ENCODE results near the gene AIF1.

Gene AIF1

DNA sequence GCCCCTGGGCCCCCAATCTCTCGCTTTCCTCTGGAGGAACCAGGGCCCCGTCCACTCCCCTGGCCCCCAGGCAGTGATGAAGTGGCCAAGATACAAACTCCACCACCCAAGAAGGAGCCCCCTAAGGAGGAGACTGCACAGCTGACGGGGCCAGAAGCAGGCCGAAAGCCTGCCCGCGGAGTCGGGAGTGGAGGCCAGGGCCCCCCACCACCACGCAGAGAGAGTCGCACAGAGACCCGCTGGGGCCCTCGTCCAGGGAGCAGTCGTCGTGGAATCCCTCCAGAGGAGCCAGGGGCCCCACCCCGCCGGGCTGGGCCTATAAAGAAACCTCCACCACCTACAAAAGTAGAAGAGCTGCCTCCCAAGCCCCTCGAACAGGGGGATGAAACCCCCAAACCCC is 16.2 kb downstream of the AIF1 start:
- no peak overlapping the region for H3K4me3 ChIP-seq (ENCODE audit: low read length)
- H3K9me3 ChIP-seq (ENCODE audit: control insufficient read depth, low read length) = no peaks in the 10 kb centered on the region
- no peaks in the 10 kb centered on the region for H3K4me1 ChIP-seq (ENCODE audit: control insufficient read depth, insufficient read depth, low read length)
- H3K27me3 ChIP-seq (ENCODE audit: control insufficient read depth, insufficient read depth, low read length) = no peaks in the 10 kb centered on the region
- H3K36me3 ChIP-seq (ENCODE audit: control insufficient read depth, insufficient read depth, low read length) = peaks cover 25% of the 10 kb centered on the region
- no peak overlapping the region for H3K9ac ChIP-seq (ENCODE audit: low read length)

DNA sequence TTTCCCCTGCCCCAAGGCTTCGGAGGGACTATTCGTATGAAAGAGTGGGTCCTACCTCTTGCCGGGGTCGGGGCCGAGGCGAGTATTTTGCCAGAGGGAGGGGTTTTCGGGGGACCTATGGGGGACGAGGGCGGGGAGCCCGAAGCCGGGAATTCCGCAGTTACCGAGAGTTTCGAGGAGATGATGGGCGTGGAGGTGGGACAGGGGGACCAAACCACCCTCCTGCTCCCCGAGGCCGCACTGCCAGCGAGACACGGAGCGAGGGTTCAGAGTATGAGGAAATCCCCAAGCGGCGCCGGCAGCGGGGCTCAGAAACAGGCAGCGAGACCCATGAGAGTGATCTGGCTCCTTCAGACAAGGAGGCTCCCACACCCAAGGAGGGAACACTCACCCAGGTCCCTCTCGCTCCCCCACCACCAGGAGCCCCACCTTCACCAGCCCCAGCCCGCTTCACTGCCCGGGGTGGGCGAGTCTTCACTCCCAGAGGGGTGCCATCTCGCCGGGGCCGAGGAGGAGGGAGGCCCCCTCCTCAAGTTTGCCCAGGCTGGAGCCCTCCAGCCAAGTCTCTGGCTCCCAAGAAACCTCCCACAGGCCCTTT is 16.7 kb downstream of the AIF1 start:
- Histone ChIP-seq H3K9ac (ENCODE audit: low read length) (no peak overlapping the region), H3K4me3 (ENCODE audit: low read length) (no peak overlapping the region), H3K27me3 (ENCODE audit: control insufficient read depth, insufficient read depth, low read length) (no peaks in the 10 kb centered on the region), H3K9me3 (ENCODE audit: control insufficient read depth, low read length) (no peaks in the 10 kb centered on the region), H3K4me1 (ENCODE audit: control insufficient read depth, insufficient read depth, low read length) (no peaks in the 10 kb centered on the region), H3K36me3 (ENCODE audit: control insufficient read depth, insufficient read depth, low read length) (peaks cover 20% of the 10 kb centered on the region)

DNA sequence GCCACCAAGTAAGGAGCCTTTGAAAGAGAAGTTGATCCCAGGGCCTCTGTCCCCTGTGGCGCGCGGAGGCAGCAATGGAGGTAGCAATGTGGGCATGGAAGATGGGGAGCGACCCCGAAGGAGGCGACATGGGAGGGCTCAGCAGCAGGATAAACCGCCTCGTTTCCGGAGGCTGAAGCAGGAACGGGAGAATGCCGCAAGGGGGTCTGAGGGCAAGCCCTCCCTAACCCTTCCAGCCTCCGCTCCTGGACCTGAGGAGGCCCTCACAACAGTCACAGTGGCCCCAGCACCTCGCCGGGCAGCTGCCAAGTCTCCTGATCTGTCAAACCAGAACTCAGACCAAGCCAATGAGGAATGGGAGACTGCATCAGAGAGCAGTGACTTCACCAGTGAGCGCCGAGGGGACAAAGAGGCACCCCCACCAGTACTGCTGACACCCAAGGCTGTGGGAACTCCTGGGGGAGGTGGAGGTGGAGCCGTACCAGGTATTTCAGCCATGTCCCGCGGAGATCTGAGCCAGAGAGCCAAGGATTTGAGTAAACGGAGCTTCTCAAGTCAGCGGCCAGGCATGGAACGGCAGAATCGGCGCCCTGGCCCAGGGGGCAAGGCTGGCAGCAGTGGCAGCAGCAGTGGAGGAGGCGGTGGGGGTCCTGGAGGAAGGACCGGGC is 17.4 kb downstream of the AIF1 start:
- no peak overlapping the region for H3K4me3 ChIP-seq (ENCODE audit: low read length)
- H3K27me3 ChIP-seq (ENCODE audit: control insufficient read depth, insufficient read depth, low read length) = no peaks in the 10 kb centered on the region
- no peak overlapping the region for H3K9ac ChIP-seq (ENCODE audit: low read length)
- H3K36me3 ChIP-seq (ENCODE audit: control insufficient read depth, insufficient read depth, low read length) = peaks cover 17% of the 10 kb centered on the region
- no peaks in the 10 kb centered on the region for H3K4me1 ChIP-seq (ENCODE audit: control insufficient read depth, insufficient read depth, low read length)
- no peaks in the 10 kb centered on the region for H3K9me3 ChIP-seq (ENCODE audit: control insufficient read depth, low read length)

DNA sequence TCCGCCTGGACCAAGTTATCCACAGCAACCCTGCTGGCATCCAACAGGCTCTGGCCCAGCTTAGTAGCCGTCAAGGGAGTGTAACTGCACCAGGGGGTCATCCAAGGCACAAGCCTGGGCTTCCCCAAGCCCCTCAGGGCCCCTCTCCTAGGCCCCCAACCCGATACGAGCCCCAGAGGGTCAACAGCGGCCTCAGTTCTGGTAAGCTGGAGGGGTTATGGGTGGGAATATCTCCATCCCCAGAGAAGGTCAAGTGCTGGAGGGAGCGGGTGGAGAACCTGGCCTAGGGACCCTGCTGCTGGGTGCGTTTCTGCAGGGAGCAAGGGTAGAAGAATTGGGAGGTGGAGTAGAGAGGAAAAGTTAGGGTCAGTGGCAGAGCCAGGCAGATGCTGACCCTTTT is 18.4 kb downstream of the AIF1 start:
- Histone ChIP-seq H3K27me3 (ENCODE audit: control insufficient read depth, insufficient read depth, low read length) (no peaks in the 10 kb centered on the region), H3K9me3 (ENCODE audit: control insufficient read depth, low read length) (no peaks in the 10 kb centered on the region), H3K9ac (ENCODE audit: low read length) (no peak overlapping the region), H3K36me3 (ENCODE audit: control insufficient read depth, insufficient read depth, low read length) (peaks cover 12% of the 10 kb centered on the region), H3K4me3 (ENCODE audit: low read length) (no peak overlapping the region), H3K4me1 (ENCODE audit: control insufficient read depth, insufficient read depth, low read length) (no peaks in the 10 kb centered on the region)

DNA sequence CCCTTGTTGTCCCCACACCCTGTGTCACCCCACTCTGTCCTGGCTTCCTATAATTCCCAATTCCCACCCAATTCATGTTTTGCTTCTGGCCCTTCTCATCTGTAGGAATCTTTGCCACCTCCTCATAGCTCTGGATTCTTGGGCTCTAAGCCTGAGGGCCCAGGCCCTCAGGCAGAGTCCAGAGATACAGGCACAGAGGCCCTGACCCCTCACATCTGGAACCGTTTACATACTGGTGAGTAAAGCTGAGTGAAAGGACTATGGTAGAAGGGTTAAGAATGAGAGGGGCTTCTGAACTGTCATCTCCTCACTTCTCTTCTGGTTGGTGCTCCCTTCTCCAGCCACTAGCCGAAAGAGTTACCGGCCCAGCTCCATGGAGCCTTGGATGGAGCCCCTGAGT is 19.1 kb downstream of the AIF1 start:
- H3K4me3 ChIP-seq (ENCODE audit: low read length) = no peak overlapping the region
- no peaks in the 10 kb centered on the region for H3K9me3 ChIP-seq (ENCODE audit: control insufficient read depth, low read length)
- peaks cover 13% of the 10 kb centered on the region for H3K36me3 ChIP-seq (ENCODE audit: control insufficient read depth, insufficient read depth, low read length)
- H3K27me3 ChIP-seq (ENCODE audit: control insufficient read depth, insufficient read depth, low read length) = no peaks in the 10 kb centered on the region
- H3K9ac ChIP-seq (ENCODE audit: low read length) = no peak overlapping the region
- H3K4me1 ChIP-seq (ENCODE audit: control insufficient read depth, insufficient read depth, low read length) = no peaks in the 10 kb centered on the region

DNA sequence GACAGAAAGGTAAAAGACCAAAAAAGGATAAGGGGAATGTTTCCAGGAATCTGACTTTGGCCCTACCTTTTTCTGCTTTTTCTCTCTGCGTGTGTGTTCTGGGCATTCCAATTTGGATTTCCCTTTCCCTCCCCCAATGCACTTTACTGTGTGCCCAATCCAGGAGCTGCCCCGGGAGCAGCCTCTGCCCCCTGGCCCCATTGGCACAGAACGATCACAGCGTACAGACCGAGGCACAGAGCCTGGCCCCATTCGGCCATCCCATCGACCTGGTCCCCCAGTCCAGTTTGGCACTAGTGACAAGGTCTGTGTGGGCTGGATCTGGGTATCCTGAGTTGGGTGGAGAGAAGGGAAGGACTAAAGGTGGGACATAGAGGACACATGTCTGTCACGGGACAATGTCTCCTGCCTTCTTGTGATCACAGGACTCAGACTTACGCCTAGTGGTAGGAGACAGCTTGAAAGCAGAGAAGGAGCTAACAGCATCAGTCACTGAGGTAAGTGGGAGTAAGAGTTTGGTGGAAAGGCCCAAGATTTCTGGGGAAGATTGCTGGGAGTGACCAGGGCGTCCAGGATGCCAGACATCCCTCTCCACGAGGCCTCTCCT is 20.0 kb downstream of the AIF1 start:
- no peaks in the 10 kb centered on the region for H3K27me3 ChIP-seq (ENCODE audit: control insufficient read depth, insufficient read depth, low read length)
- no peak overlapping the region for H3K4me3 ChIP-seq (ENCODE audit: low read length)
- no peaks in the 10 kb centered on the region for H3K9me3 ChIP-seq (ENCODE audit: control insufficient read depth, low read length)
- H3K9ac ChIP-seq (ENCODE audit: low read length) = no peak overlapping the region
- H3K36me3 ChIP-seq (ENCODE audit: control insufficient read depth, insufficient read depth, low read length) = peaks cover 22% of the 10 kb centered on the region
- H3K4me1 ChIP-seq (ENCODE audit: control insufficient read depth, insufficient read depth, low read length) = no peaks in the 10 kb centered on the region

DNA sequence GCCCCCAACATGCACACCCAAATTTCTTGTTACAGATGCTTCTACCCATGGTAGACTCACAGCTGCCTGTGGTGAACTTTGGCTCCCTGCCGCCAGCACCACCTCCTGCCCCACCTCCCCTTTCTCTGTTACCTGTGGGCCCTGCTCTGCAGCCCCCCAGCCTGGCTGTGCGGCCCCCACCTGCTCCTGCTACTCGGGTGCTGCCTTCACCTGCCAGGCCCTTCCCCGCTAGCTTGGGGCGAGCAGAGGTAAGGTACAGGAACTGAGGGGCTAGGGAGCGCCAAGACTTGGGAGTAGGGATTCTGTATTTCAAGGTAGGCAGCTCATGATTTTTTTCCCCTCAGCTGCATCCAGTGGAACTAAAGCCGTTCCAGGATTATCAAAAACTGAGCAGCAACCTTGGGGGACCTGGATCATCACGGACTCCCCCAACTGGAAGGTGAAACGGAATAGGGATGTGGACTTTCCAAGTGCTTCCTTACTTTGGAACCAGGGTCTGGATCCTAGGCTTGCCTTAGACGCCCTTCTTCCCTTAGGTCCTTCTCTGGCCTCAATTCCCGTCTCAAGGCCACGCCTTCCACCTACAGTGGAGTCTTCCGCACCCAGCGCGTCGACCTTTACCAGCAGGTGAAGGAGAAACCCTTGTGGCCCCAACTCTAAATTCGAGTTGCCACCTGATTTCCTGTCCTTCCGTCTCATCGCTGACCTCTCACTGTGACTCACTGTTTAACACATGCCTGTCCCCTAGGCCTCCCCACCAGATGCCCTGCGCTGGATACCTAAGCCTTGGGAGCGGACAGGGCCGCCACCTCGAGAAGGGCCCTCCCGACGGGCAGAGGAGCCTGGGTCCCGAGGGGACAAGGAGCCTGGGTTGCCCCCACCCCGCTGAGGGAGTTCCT is 21.9 kb downstream of the AIF1 start:
- H3K9me3 ChIP-seq (ENCODE audit: control insufficient read depth, low read length) = no peaks in the 10 kb centered on the region
- H3K4me1 ChIP-seq (ENCODE audit: control insufficient read depth, insufficient read depth, low read length) = no peaks in the 10 kb centered on the region
- H3K4me3 ChIP-seq (ENCODE audit: low read length) = no peak overlapping the region
- peaks cover 20% of the 10 kb centered on the region for H3K36me3 ChIP-seq (ENCODE audit: control insufficient read depth, insufficient read depth, low read length)
- H3K9ac ChIP-seq (ENCODE audit: low read length) = no peak overlapping the region
- H3K27me3 ChIP-seq (ENCODE audit: control insufficient read depth, insufficient read depth, low read length) = no peaks in the 10 kb centered on the region

DNA sequence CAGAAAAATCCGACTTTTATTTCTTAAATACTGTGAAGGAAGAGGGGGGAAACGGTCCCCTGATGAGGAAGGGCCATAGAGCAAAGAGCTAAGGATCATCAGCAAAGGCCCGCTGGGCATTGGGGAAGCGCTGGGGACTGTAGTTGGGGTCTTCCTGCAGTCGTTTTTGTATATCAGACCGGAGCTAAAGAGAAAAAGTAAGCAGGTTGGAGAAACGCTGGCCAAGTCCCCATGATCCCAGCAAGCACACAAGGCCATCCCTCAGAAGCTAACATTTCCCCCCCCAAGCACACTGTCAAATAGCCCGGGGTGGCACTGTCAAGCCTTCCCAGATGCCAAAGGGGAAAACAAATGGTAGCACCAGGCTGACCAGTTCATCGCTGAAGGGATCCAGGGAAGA is 24.0 kb downstream of the AIF1 start:
- H3K27me3 ChIP-seq (ENCODE audit: control insufficient read depth, insufficient read depth, low read length) = no peaks in the 10 kb centered on the region
- no peaks in the 10 kb centered on the region for H3K9me3 ChIP-seq (ENCODE audit: control insufficient read depth, low read length)
- H3K9ac ChIP-seq (ENCODE audit: low read length) = no peak overlapping the region
- H3K36me3 ChIP-seq (ENCODE audit: control insufficient read depth, insufficient read depth, low read length) = peaks cover 22% of the 10 kb centered on the region
- no peaks in the 10 kb centered on the region for H3K4me1 ChIP-seq (ENCODE audit: control insufficient read depth, insufficient read depth, low read length)
- H3K4me3 ChIP-seq (ENCODE audit: low read length) = no peak overlapping the region

DNA sequence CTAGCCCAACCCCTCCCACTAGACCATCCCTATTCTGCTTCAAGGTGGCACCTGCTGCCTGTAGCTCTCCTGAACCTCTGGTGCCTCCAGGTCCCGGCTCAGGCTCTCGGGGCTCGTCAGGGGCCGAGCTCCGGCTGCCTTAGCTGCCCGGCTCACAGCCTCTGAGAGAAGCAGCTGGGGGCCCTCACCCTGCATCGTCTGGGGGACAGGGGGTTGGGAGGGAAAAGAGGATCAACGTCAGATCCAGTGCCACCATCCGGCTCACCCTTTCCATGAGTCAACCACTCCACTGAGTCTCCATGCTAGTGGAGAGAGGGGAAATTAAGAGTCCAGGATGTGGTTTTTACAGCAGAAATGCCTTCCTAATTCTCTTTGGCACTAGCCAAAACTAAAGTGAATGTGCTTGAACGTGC is 24.4 kb downstream of the AIF1 start:
- Histone ChIP-seq H3K4me1 (ENCODE audit: control insufficient read depth, insufficient read depth, low read length) (no peaks in the 10 kb centered on the region), H3K27me3 (ENCODE audit: control insufficient read depth, insufficient read depth, low read length) (no peaks in the 10 kb centered on the region), H3K9ac (ENCODE audit: low read length) (no peak overlapping the region), H3K9me3 (ENCODE audit: control insufficient read depth, low read length) (no peaks in the 10 kb centered on the region), H3K4me3 (ENCODE audit: low read length) (no peak overlapping the region), H3K36me3 (ENCODE audit: control insufficient read depth, insufficient read depth, low read length) (peaks cover 25% of the 10 kb centered on the region)

DNA sequence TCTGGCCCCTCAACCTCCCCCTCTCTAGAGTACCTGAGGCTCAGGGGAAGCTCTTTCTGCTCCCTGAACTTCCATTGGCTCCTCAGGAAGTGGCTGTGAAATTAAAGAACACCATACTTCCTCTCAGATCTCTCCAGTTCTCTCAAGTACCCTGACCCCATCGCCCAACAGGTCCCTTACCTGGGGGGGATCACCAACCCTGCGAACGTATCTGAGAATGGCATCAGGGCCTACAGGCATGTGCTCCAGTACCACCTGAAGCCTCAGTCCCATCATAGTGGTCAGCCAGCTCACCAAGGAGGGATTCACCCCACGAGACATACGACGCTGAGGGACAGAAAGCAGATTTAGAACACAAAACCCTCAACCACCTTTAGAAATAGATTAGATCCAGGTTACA is 25.6 kb downstream of the AIF1 start:
- no peaks in the 10 kb centered on the region for H3K4me1 ChIP-seq (ENCODE audit: control insufficient read depth, insufficient read depth, low read length)
- H3K9ac ChIP-seq (ENCODE audit: low read length) = no peak overlapping the region
- no peak overlapping the region for H3K4me3 ChIP-seq (ENCODE audit: low read length)
- H3K27me3 ChIP-seq (ENCODE audit: control insufficient read depth, insufficient read depth, low read length) = no peaks in the 10 kb centered on the region
- peaks cover 35% of the 10 kb centered on the region for H3K36me3 ChIP-seq (ENCODE audit: control insufficient read depth, insufficient read depth, low read length)
- no peaks in the 10 kb centered on the region for H3K9me3 ChIP-seq (ENCODE audit: control insufficient read depth, low read length)

DNA sequence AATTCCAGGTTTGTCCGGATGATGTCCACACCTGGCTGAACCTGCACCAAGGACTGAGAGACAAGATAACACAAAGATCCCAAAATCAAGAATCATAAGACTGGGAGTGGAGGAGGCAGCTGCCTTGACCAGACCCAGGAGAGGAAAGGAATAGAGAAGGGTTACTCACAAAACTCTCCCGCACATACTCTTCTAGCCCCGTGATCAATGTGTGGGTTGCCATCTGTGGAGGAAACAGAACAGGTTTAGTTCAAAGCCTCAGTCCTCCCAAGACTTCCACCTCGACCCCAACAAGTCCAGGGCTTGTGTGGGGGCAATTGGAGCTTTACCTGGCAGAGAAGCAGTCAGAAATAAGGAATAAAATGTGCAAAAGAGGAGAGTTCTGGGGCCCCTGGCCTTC is 26.3 kb downstream of the AIF1 start:
- Histone ChIP-seq H3K4me1 (ENCODE audit: control insufficient read depth, insufficient read depth, low read length) (no peaks in the 10 kb centered on the region), H3K27me3 (ENCODE audit: control insufficient read depth, insufficient read depth, low read length) (no peaks in the 10 kb centered on the region), H3K9ac (ENCODE audit: low read length) (no peak overlapping the region), H3K9me3 (ENCODE audit: control insufficient read depth, low read length) (no peaks in the 10 kb centered on the region), H3K36me3 (ENCODE audit: control insufficient read depth, insufficient read depth, low read length) (peaks cover 37% of the 10 kb centered on the region), H3K4me3 (ENCODE audit: low read length) (no peak overlapping the region)

All from mucosa of stomach (tissue), 1 donor.